WTC11 (cell line): ENCODE data around the gene WSCD2. TPM values are rescaled to one million over a fixed set of nuclear protein-coding genes. Genes with fewer than 3 reads are reported as not detected.

Experiments used
- ATAC-seq: fragments of 200-7000 bp; cut with Tn5 transposase; 2 replicates; pipeline ENCODE4 v1.10.0; 2021; ENCODE audit warnings: mild to moderate bottlenecking, moderate library complexity
- CTCF ChIA-PET: fragments of 300-600 bp; sonication (Branson Sonifier 250); formaldehyde crosslinking; loops from one replicate; lab custom pipeline; 2021; ENCODE audit warnings: antibody characterized with exemption; lab: Charles Lee
- POLR2A ChIA-PET: fragments of 350-600 bp; sonication (Branson Sonifier 250); formaldehyde crosslinking; loops from one replicate; lab custom pipeline; 2021; ENCODE audit warnings: antibody characterized with exemption; lab: Charles Lee
- DNase-seq: peaks from one replicate; pipeline ENCODE4 v3.0.0; 2021; ENCODE audit warnings: low spot score
- H3K27ac Mint-ChIP-seq: 2 replicates; pipeline ENCODE4 v1.8.0; 2021; ENCODE audit warnings: mixed read lengths
- H3K27me3 Mint-ChIP-seq: 2 replicates; pipeline ENCODE4 v1.8.0; 2021; ENCODE audit warnings: low read depth, mild to moderate bottlenecking, moderate library complexity, mixed read lengths
- H3K36me3 Mint-ChIP-seq: 2 replicates; pipeline ENCODE4 v1.8.0; 2021; ENCODE audit warnings: mixed read lengths
- H3K4me1 Mint-ChIP-seq: 2 replicates; pipeline ENCODE4 v1.8.0; 2022; ENCODE audit warnings: mixed read lengths
- H3K4me3 Mint-ChIP-seq: 2 replicates; pipeline ENCODE4 v1.8.0; 2021; ENCODE audit warnings: mild to moderate bottlenecking, moderate library complexity, mixed read lengths
- H3K9me3 Mint-ChIP-seq: 2 replicates; pipeline ENCODE4 v1.8.0; 2021; ENCODE audit warnings: mixed read lengths
- AR ChIP-seq: fragments of 250-450 bp; sonication (Bioruptor Pico); IDR thresholded peaks from 2 replicates; pipeline ENCODE4 v1.9.0; 2021; ENCODE audit warnings: mild to moderate bottlenecking
- CDX4 ChIP-seq: fragments of 250-450 bp; sonication (Bioruptor Pico); IDR thresholded peaks from 2 replicates; pipeline ENCODE4 v1.9.0; 2021; ENCODE audit warnings: moderate library complexity, mild to moderate bottlenecking, inconsistent platforms, borderline replicate concordance
- E2F5 ChIP-seq: sonication (generic); formaldehyde crosslinking; IDR thresholded peaks from 2 replicates; pipeline ENCODE4 v1.8.1; 2022; ENCODE audit warnings: mild to moderate bottlenecking, moderate library complexity, missing genetic modification reagents
- MAX ChIP-seq: sonication (generic); formaldehyde crosslinking; IDR thresholded peaks from 2 replicates; pipeline ENCODE4 v1.8.0; 2022; ENCODE audit warnings: mild to moderate bottlenecking, missing genetic modification reagents
- MLX ChIP-seq: sonication (generic); formaldehyde crosslinking; IDR thresholded peaks from 2 replicates; pipeline ENCODE4 v1.8.1; 2023; ENCODE audit warnings: mild to moderate bottlenecking, missing genetic modification reagents, moderate library complexity
- TEAD4 ChIP-seq: sonication (generic); formaldehyde crosslinking; IDR thresholded peaks from 2 replicates; pipeline ENCODE4 v1.8.0; 2022; ENCODE audit warnings: mild to moderate bottlenecking, missing genetic modification reagents
- TP53 ChIP-seq: sonication (generic); formaldehyde crosslinking; IDR thresholded peaks from 2 replicates; pipeline ENCODE4 v1.8.1; 2023; ENCODE audit warnings: mild to moderate bottlenecking, missing genetic modification reagents
- ZNF232 ChIP-seq: sonication (generic); formaldehyde crosslinking; IDR thresholded peaks from 2 replicates; pipeline ENCODE4 v1.8.0; 2022; ENCODE audit warnings: mild to moderate bottlenecking, missing genetic modification reagents
- ZNF532 ChIP-seq: fragments of 250-450 bp; sonication (Bioruptor Pico); IDR thresholded peaks from 2 replicates; pipeline ENCODE4 v1.9.0; 2021; ENCODE audit warnings: mild to moderate bottlenecking, borderline replicate concordance
- total RNA-seq: library from RNA; stranded (reverse); gene quantifications from 3 replicates; pipeline ENCODE4 v1.2.3, GENCODE V29; 2021

WSCD2 gene
- total RNA-seq, 1 experiment from 2014 or later = 1.1 TPM

GRCh38 chr12:108231909-108232434, 102.9 kb downstream of the WSCD2 start:
- DNase-seq (no peak), ATAC-seq (no peak)
- Mint-ChIP-seq H3K27me3 (no peaks in the 10 kb centered on the region), H3K4me3 (no peak overlapping the region), H3K36me3 (no peaks in the 10 kb centered on the region), H3K27ac (no peak overlapping the region), H3K9me3 (peaks cover 3% of the 10 kb centered on the region; the same call in 1 of the 2 replicates), H3K4me1 (peaks cover 32% of the 10 kb centered on the region)
- no peak for TF ChIP-seq AR
- ChIA-PET POLR2A (no interaction called here), CTCF (no interaction called here)

GRCh38 chr12:108232565-108232964, 103.5 kb downstream of the WSCD2 start:
- no peak overlapping the region for H3K27ac Mint-ChIP-seq
- POLR2A ChIA-PET = no interaction called here
- H3K27me3 Mint-ChIP-seq = no peaks in the 10 kb centered on the region

GRCh38 chr12:108234158-108234557, 105.1 kb downstream of the WSCD2 start:
- POLR2A ChIA-PET = no interaction called here
- TF ChIP-seq TEAD4 (CRISPR knock-in tag) (no peak), E2F5 (no peak), ZNF232 (CRISPR knock-in tag) (no peak), MLX (CRISPR knock-in tag) (no peak)
- TF ChIP-seq, all 79 proteins: peak for 0
- peaks cover 12% of the 10 kb centered on the region for H3K9me3 Mint-ChIP-seq
- no peak overlapping the region for H3K4me3 Mint-ChIP-seq
- ATAC-seq = no peak
- no peak for DNase-seq
- H3K27me3 Mint-ChIP-seq = no peaks in the 10 kb centered on the region; the same call in 1 of the 2 replicates
- CTCF ChIA-PET = interaction anchor here (0.6 to 4.8 kb wide), 15 partner anchors 23 to 281 kb away, joined by 3 to 26 read pairs (median 4); partner anchors contain the start of genes CMKLR1, FICD and WSCD2
- H3K27ac Mint-ChIP-seq = no peak overlapping the region
- H3K36me3 Mint-ChIP-seq = peaks cover 12% of the 10 kb centered on the region
- H3K4me1 Mint-ChIP-seq = peaks cover 32% of the 10 kb centered on the region

More at GRCh38 chr12:108232565-108232964, 103.5 kb downstream of the WSCD2 start:
- H3K4me3 Mint-ChIP-seq = no peak overlapping the region
- CTCF ChIA-PET = no interaction called here
- H3K9me3 Mint-ChIP-seq = peaks cover 7% of the 10 kb centered on the region
- no peak for TF ChIP-seq ZNF532
- TF ChIP-seq TP53 (CRISPR knock-in tag) = no peak
- no peak for TF ChIP-seq MAX (CRISPR knock-in tag)
- no peak for TF ChIP-seq TEAD4 (CRISPR knock-in tag)
- TF ChIP-seq CDX4 = no peak
- TF ChIP-seq, all 79 proteins: peak for 0
- Mint-ChIP-seq H3K4me1 (peaks cover 32% of the 10 kb centered on the region), H3K36me3 (peaks cover 5% of the 10 kb centered on the region)
- ATAC-seq = no peak
- DNase-seq = no peak
